Activated CD4-positive, alpha-beta memory T cell treated with anti-CD3 and anti-CD28 coated beads, Interleukin-2, amount 10 ng/mL, durations not matched to agents 7 days and 5 days (primary cell): ENCODE data around the gene ATP10A. TPM values are rescaled to one million over a fixed set of nuclear protein-coding genes. Genes with fewer than 3 reads are reported as not detected.
"Not testable (repeated sequence)": the region's sequence is repeated elsewhere in the genome, so short reads cannot be mapped to it uniquely, and the experiment has no call there.

Experiments used
- CTCF ChIA-PET: fragments of 350-600 bp; sonication (Branson Sonifier 250); formaldehyde crosslinking; loops from one replicate; lab custom pipeline; 2021; ENCODE audit warnings: antibody characterized with exemption, inconsistent platforms; lab: Charles Lee
- POLR2A ChIA-PET: fragments of 350-600 bp; sonication (Branson Sonifier 250); formaldehyde crosslinking; loops from one replicate; lab custom pipeline; 2021; ENCODE audit warnings: antibody characterized with exemption; lab: Charles Lee
- DNase-seq: peaks from one replicate; pipeline ENCODE4 v3.0.0-alpha.2; 2020
- H3K27ac Mint-ChIP-seq: one replicate; pipeline ENCODE4 v1.8.0; 2021; ENCODE audit warnings: mild to moderate bottlenecking, mixed read lengths
- H3K27me3 Mint-ChIP-seq: one replicate; pipeline ENCODE4 v1.8.0; 2021; ENCODE audit warnings: mixed read lengths
- H3K36me3 Mint-ChIP-seq: one replicate; pipeline ENCODE4 v1.8.0; 2021; ENCODE audit warnings: low read depth, mixed read lengths
- H3K4me1 Mint-ChIP-seq: one replicate; pipeline ENCODE4 v1.8.0; 2021; ENCODE audit warnings: mixed read lengths
- H3K4me3 Mint-ChIP-seq: one replicate; pipeline ENCODE4 v1.8.0; 2021; ENCODE audit warnings: mild to moderate bottlenecking, mixed read lengths
- H3K9me3 Mint-ChIP-seq: one replicate; pipeline ENCODE4 v1.8.0; 2021; ENCODE audit warnings: mixed read lengths
- total RNA-seq, 2 experiments: library from RNA; stranded (reverse); gene quantifications; one replicate each; pipeline ENCODE4 v1.2.3, GENCODE V29; 2021

The ATP10A gene
- total RNA-seq, 2 experiments from 2014 or later, result 35.8 to 36.5 TPM

DNA sequence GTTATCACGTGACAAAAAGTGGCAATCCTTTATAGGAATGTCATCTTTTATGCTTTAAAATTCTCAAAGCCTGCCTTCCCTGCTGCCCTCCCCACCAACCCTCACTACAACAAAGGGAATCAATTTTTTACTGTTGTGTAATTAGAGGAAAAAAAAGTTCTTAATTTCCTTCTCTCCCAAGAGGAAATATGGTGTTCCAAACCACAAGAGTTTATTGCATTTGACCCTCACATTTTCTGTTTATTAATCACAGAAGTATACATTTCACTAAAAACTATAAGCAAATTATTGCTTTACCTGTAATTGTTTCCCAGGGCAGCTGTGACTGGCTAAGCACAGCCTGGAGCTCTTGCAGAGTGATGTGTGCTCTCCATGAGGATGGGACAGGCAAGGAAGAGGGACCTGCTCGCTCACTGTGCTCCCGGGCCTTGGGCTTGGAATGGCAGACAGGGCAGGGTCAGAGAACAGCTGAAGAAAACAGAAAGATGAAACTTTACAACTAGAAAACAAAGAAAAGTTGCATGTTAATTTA is 31.3 kb upstream of the ATP10A start:
- Mint-ChIP-seq H3K27ac (no peak overlapping the region), H3K9me3 (no peaks in the 10 kb centered on the region), H3K36me3 (no peaks in the 10 kb centered on the region), H3K4me1 (no peaks in the 10 kb centered on the region), H3K4me3 (no peak overlapping the region), H3K27me3 (peaks cover 8% of the 10 kb centered on the region)
- no peak for DNase-seq
- ChIA-PET CTCF (no interaction called here), POLR2A (no interaction called here)

DNA sequence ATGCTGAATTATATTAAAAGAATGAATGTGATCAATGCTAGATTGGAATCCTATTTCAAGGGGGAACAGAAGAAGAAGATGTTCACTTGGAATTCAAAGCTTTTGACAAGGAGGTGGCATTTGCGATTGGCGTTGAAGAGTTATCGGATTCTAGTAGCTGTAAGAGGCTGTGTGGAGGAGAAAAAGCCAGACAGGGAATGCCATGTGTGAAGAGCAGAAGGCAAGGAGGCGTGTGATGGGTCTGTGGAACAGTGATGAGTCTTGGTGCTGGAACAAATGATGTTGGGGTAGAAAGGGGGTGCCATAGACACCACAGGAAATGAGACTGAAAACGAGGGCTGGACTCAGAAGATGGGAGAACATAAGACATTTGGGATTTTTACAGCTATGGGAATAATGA is 30.5 kb upstream of the ATP10A start:
- POLR2A ChIA-PET, result no interaction called here
- CTCF ChIA-PET, result no interaction called here
- no peaks in the 10 kb centered on the region for H3K9me3 Mint-ChIP-seq
- no peaks in the 10 kb centered on the region for H3K4me1 Mint-ChIP-seq
- H3K36me3 Mint-ChIP-seq, result no peaks in the 10 kb centered on the region
- H3K4me3 Mint-ChIP-seq, result no peak overlapping the region
- H3K27me3 Mint-ChIP-seq, result peaks cover 8% of the 10 kb centered on the region
- no peak for DNase-seq
- no peak overlapping the region for H3K27ac Mint-ChIP-seq

DNA sequence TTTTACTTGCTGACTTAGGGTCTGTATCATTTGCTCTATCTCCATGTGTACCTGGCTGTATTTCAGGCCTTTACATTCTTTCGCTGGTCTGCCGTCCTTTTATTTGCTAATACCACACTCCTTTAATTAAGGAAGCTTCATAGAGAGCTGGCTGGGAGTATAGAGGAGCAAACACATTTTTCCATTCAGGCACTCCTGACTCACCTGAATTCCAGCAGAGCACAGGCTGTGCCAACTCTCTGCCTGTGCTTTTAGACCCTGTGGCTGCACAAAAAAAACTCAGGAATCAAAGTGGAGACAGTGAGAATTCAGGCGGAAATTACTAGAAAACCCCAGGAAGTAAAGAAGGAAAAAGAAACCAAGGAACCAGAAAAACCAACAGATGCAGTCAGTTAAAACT is 29.0 kb upstream of the ATP10A start:
- H3K36me3 Mint-ChIP-seq, result no peaks in the 10 kb centered on the region
- no peaks in the 10 kb centered on the region for H3K4me1 Mint-ChIP-seq
- no peak for DNase-seq
- ChIA-PET CTCF (no interaction called here), POLR2A (no interaction called here)
- H3K9me3 Mint-ChIP-seq, result no peaks in the 10 kb centered on the region
- H3K27ac Mint-ChIP-seq, result no peak overlapping the region
- H3K27me3 Mint-ChIP-seq, result peaks cover 12% of the 10 kb centered on the region
- no peak overlapping the region for H3K4me3 Mint-ChIP-seq

DNA sequence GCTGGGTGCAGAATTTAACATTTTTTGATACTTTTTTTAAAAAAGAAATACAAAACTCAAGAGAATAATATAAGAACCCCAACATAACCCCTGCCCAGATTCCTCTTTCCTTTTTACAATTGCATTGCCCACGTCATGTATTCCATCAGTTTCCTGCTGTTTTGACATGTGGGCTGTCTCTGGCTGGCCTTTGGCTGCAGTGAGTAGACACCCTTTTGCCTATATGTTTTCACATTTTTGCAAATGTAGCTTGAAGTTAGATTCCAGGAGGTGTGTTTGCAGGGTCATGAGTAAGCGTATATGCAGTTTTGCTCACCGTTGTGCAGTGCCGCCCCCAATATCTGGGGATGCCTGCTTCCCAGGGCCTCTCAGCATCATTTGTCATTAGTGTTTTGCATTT is 28.0 kb upstream of the ATP10A start:
- no peaks in the 10 kb centered on the region for H3K36me3 Mint-ChIP-seq
- CTCF ChIA-PET, result no interaction called here
- H3K4me3 Mint-ChIP-seq, result no peak overlapping the region
- no peak overlapping the region for H3K27ac Mint-ChIP-seq
- H3K9me3 Mint-ChIP-seq, result no peaks in the 10 kb centered on the region
- POLR2A ChIA-PET, result no interaction called here
- H3K27me3 Mint-ChIP-seq, result peaks cover 12% of the 10 kb centered on the region
- DNase-seq, result no peak
- no peaks in the 10 kb centered on the region for H3K4me1 Mint-ChIP-seq

DNA sequence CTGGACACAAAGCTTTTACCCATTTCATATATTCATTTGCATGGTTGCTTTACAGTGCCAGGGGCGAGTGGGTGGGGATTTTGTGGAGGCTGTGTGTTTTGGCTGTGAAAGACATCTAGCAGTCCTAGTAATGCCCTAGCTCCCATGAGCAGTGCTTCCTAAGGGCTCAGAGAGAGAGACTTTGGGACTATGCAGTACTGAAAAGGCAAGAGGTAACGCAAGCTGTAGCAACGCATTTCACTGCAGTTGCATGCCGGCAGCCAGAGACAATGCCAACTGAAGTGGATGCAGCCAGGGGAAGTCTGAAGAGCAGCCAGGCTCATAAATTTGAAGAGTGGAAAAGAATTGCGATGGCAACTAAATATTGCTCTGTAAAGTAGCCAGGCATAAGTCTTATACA is 27.4 kb upstream of the ATP10A start:
- Mint-ChIP-seq H3K4me3 (no peak overlapping the region), H3K27ac (no peak overlapping the region), H3K27me3 (peaks cover 15% of the 10 kb centered on the region), H3K4me1 (no peaks in the 10 kb centered on the region), H3K36me3 (no peaks in the 10 kb centered on the region), H3K9me3 (no peaks in the 10 kb centered on the region)
- CTCF ChIA-PET, result interaction anchor here (1.0 kb wide), 1 partner anchor 9 kb away, joined by 4 read pairs; no protein-coding TSS in a partner anchor
- POLR2A ChIA-PET, result no interaction called here
- no peak for DNase-seq

DNA sequence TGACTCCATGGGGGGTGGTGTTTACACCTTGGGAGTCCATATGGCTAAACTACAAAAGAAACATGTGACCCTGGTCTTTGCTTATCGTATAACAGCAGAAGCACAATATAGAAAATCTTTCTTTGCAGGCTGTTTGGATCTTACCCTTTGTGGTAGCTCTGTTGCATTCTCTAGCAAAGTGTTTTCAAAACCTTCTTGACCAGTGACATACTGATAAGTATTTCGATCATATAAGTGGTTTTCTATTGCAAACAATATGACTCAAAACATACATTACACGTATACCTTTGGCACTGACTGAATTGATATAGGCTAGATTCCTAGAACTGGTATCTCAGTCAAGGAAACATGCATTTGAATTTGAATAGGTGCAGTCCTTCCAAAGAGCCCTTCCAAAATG is 24.7 kb upstream of the ATP10A start:
- Mint-ChIP-seq H3K36me3 (no peaks in the 10 kb centered on the region), H3K27ac (no peak overlapping the region), H3K27me3 (peaks cover 13% of the 10 kb centered on the region), H3K4me3 (no peak overlapping the region), H3K4me1 (no peaks in the 10 kb centered on the region), H3K9me3 (no peaks in the 10 kb centered on the region)
- no peak for DNase-seq
- CTCF ChIA-PET, result no interaction called here
- POLR2A ChIA-PET, result no interaction called here

DNA sequence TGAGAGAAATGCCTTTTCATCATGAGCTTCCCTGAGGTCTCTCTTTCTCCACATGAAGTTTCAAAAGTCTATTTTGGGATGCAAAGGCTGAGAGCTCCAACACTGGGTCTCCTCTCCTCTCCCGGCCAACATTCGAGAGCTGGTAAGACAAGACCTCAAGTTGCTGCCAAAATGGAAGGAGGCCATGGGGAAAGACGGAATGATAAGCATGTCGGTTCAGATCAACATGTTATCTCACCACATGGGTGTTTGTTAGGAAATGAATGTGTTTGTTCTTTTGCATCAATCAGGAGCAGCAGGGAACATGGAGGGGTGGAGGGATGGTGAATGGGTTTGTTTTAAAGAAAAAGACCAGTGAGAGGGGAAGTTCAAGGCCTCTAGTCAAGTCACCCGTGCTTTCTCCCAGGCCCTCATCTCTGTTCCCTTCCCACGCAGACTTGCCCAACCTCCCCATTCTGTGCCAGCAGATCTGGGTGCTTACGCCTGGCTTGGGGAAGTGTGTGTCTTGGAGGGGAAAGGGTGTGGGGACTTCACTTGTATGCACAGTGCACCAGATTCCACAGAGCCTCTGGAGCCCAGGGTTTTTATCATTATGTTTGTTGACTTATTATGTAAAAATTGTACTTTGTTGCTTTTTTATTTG is 23.5 kb upstream of the ATP10A start:
- Mint-ChIP-seq H3K9me3 (no peaks in the 10 kb centered on the region), H3K36me3 (no peaks in the 10 kb centered on the region), H3K4me1 (no peaks in the 10 kb centered on the region), H3K27me3 (peaks cover 11% of the 10 kb centered on the region), H3K27ac (no peak overlapping the region), H3K4me3 (no peak overlapping the region)
- CTCF ChIA-PET, result no interaction called here
- no peak for DNase-seq
- POLR2A ChIA-PET, result no interaction called here

DNA sequence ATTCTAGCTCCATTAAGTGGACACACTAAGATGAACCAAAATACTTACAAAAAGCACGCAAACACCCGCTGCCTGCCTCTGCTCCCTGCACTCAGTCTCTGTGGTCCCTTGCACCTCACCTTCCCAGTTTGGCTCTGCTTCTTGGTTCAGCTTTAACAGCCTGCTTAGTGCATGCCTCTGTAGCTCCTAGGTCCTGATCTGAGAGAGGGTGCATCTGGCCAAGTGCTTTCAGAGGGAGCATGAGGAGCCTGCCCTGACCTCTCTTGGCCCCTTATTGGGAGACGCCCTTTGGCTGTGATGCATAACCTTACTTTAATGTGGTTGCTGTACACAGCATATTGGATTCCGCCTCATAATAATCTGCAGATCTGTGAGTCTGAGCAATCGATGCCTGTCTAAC is 21.2 kb upstream of the ATP10A start:
- ChIA-PET POLR2A (no interaction called here), CTCF (no interaction called here)
- H3K36me3 Mint-ChIP-seq, result no peaks in the 10 kb centered on the region
- no peaks in the 10 kb centered on the region for H3K4me1 Mint-ChIP-seq
- peaks cover 11% of the 10 kb centered on the region for H3K27me3 Mint-ChIP-seq
- H3K27ac Mint-ChIP-seq, result no peak overlapping the region
- H3K9me3 Mint-ChIP-seq, result no peaks in the 10 kb centered on the region
- no peak for DNase-seq
- no peak overlapping the region for H3K4me3 Mint-ChIP-seq

DNA sequence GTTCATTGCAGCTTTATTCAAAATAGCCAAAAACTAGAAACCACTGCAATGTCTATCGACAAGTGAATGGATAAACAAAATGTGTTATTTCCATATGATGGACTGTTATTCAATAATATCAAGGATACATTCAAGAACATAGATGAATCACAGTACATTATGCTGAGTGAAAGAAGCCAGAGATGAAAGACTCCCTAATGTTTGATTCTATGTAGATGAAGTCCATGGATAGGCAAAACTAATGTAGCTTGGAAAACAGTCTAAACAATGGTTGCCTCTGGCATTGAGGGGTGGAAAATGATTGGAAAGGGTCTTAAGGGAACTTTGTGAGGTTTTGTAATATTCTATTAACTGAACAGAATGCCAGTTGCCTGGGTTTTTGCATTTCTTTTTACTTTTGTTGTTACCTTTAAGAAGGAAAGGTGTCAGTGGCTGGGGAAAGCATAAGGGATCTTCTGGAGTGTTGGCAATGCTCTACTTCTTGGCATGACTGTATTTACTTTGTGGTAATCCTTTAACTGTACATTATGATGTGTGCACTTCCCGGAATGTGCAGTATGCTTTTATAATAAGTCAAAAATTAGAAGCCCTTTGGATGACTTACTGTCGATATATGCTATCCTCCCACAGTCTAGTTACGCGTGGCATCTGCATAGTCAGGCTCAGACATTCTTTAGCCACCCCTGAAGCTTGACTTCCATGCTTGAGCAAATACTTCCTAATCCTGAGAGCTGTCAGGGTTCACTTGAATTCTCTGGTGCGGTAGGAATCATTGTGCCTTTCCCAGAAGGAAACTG is 20.5 kb upstream of the ATP10A start:
- ChIA-PET CTCF (no interaction called here), POLR2A (no interaction called here)
- DNase-seq, result no peak
- Mint-ChIP-seq H3K27ac (no peak overlapping the region), H3K4me3 (no peak overlapping the region), H3K36me3 (no peaks in the 10 kb centered on the region), H3K4me1 (no peaks in the 10 kb centered on the region), H3K9me3 (no peaks in the 10 kb centered on the region), H3K27me3 (peaks cover 11% of the 10 kb centered on the region)

DNA sequence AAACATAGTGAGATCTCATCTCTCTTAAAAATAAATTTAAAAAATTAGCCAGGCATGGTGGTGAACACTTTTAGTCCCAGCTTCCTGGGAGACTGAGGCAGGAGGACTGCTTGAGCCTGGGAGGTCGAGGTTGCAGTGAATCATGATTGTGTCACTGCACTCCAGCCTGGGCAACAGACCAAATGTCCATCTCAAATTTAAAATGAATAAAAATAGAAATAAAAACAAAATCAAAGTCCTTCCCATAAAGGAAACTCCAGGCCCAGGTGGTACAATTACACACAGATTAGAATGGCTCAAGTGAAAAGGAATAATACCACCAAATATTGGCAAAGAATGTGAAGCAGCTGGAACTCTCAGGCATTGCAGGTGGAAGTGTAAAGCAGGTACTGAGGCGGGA is 19.3 kb upstream of the ATP10A start:
- Mint-ChIP-seq H3K27me3 (peaks cover 8% of the 10 kb centered on the region), H3K4me3 (no peak overlapping the region), H3K27ac (no peak overlapping the region), H3K9me3 (no peaks in the 10 kb centered on the region), H3K36me3 (no peaks in the 10 kb centered on the region), H3K4me1 (no peaks in the 10 kb centered on the region)
- CTCF ChIA-PET, result no interaction called here
- DNase-seq, result no peak
- POLR2A ChIA-PET, result no interaction called here

DNA sequence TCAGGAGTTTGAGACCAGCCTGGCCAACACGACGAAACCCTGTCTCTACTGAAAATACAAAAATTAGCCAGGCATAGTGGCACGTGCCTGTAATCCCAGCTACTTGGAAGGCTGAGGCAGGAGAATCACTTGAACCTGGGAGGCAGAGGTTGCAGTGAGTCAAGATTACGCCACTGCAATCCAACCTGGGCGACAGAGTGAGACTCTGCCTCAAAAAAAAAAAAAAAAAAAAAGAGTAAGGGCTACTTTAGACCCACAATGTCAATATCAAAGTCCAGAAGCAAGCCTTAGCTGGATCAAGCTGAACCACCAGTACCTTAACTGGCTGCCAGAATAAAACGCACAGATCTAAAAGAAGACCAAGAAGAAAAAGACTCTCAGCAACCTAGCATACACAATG is 17.8 kb upstream of the ATP10A start:
- H3K9me3 Mint-ChIP-seq, POLR2A ChIA-PET, H3K36me3 Mint-ChIP-seq, DNase-seq, H3K4me1 Mint-ChIP-seq, H3K4me3 Mint-ChIP-seq, H3K27me3 Mint-ChIP-seq, H3K27ac Mint-ChIP-seq: not testable (repeated sequence)
- CTCF ChIA-PET, result interaction anchor here (1.3 kb wide), 1 partner anchor 9 kb away, joined by 4 read pairs; no protein-coding TSS in a partner anchor

DNA sequence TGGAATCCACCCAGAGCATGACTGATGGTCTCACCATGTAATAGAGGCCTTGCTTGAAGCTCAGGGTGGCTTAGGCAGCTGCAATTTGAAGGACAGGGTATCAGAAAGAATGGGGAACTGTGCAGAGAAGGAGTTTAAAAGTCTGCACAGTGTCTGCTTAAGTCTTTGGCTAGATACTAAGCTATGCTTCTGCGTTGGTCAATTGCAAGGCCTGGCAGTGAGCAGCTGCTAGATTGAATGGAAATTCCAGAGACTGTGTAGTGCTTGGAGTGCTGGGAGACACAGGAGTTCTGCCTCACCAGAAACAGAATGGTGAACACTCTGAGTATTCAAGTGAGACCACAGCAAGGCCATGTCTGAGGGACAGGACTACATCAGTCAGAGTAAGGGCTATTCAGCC is 17.3 kb upstream of the ATP10A start:
- ChIA-PET CTCF (no interaction called here), POLR2A (no interaction called here)
- no peak for DNase-seq
- Mint-ChIP-seq H3K4me3 (no peak overlapping the region), H3K36me3 (no peaks in the 10 kb centered on the region), H3K4me1 (no peaks in the 10 kb centered on the region), H3K27ac (no peak overlapping the region), H3K9me3 (no peaks in the 10 kb centered on the region), H3K27me3 (peaks cover 4% of the 10 kb centered on the region)

DNA sequence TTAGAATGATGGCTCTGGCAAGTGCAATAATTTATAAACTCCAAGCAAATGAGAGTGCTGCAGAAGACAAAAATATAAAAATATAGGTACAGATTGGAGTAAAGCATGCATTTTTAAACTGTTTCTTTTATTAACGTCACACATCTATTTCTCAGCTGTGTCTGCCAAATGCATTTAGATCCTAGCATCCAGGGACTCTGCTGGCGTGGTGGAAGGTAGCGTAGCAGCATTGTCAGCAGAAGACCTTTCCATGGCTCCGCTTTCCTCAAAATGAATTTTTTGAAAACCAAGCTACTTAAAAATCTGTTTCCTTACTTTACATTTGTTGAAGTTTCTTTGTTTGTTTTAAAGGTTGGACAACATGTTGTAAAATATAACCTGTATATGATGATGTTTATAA is 16.3 kb upstream of the ATP10A start:
- peaks cover 2% of the 10 kb centered on the region for H3K27me3 Mint-ChIP-seq
- no peak overlapping the region for H3K27ac Mint-ChIP-seq
- DNase-seq, result no peak
- POLR2A ChIA-PET, result no interaction called here
- H3K9me3 Mint-ChIP-seq, result no peaks in the 10 kb centered on the region
- H3K36me3 Mint-ChIP-seq, result no peaks in the 10 kb centered on the region
- H3K4me3 Mint-ChIP-seq, result no peak overlapping the region
- no peaks in the 10 kb centered on the region for H3K4me1 Mint-ChIP-seq
- CTCF ChIA-PET, result no interaction called here

DNA sequence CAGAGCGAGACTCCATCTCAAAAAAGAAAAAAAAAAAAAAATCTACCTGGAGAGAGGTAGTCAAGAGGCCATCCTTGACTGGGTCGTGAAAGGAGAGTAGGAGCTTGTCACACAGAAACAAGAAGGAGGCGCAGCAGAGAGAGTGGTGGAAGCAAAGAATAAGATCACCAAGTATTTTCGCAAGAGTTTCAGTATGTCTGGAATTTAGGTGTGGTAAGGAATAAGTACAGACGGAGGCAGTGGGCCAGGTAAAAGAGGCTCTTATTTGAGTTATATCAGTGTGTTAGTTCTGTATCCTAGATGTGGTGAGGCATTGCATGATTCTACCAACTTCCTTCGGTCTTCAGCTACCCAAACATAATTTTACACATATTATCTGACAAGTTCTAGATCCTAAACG is 14.6 kb upstream of the ATP10A start:
- DNase-seq, result no peak
- no peak overlapping the region for H3K27ac Mint-ChIP-seq
- no peaks in the 10 kb centered on the region for H3K27me3 Mint-ChIP-seq
- ChIA-PET POLR2A (no interaction called here), CTCF (no interaction called here)
- H3K9me3 Mint-ChIP-seq, result no peaks in the 10 kb centered on the region
- H3K4me3 Mint-ChIP-seq, result no peak overlapping the region
- H3K4me1 Mint-ChIP-seq, result no peaks in the 10 kb centered on the region
- no peaks in the 10 kb centered on the region for H3K36me3 Mint-ChIP-seq
